Coronary artery (tissue), 2 donors: ENCODE results near the gene AKR1B15.

Experiments used
- DNase-seq: peaks from one replicate; pipeline ENCODE4 v3.0.0-alpha.2; 2017; ENCODE audit warnings: low spot score
- H3K27ac ChIP-seq, 2 donors: fragments of 200-600 bp; sonication (generic); one replicate each; pipeline ENCODE4 v1.5.1; 2016 to 2019
- H3K4me3 ChIP-seq: fragments of 200-600 bp; sonication (generic); 2 replicates; pipeline ENCODE4 v1.5.1; 2016; ENCODE audit warnings: mild to moderate bottlenecking, moderate library complexity
- CTCF ChIP-seq: fragments of 200-600 bp; sonication (generic); IDR thresholded peaks from one replicate; pipeline ENCODE4 v1.5.1; 2019; ENCODE audit warnings: antibody characterized with exemption

The AKR1B15 gene

GRCh38 chr7:134619627-134620331 lies 70.9 kb downstream of the AKR1B15 start:
- Histone ChIP-seq H3K4me3 (no peak overlapping the region), H3K27ac (no peak overlapping the region)
- no peak for TF ChIP-seq CTCF
- no peak for DNase-seq

GRCh38 chr7:134622303-134622995 lies 73.5 kb downstream of the AKR1B15 start:
- no peak for TF ChIP-seq CTCF
- no peak for DNase-seq
- H3K27ac ChIP-seq, result no peak overlapping the region
- H3K4me3 ChIP-seq, result no peak overlapping the region

- H3K27ac ChIP-seq, result no peak overlapping the region
- no peak for TF ChIP-seq CTCF
- H3K4me3 ChIP-seq, result no peak overlapping the region
- DNase-seq, result no peak
Measured at GRCh38 chr7:134623193-134623592, 74.3 kb downstream of the AKR1B15 start.

GRCh38 chr7:134625550-134625949 lies 76.6 kb downstream of the AKR1B15 start:
- H3K27ac ChIP-seq, result no peak overlapping the region
- no peak overlapping the region for H3K4me3 ChIP-seq
- no peak for TF ChIP-seq CTCF
- no peak for DNase-seq

GRCh38 chr7:134627109-134627774 lies 78.3 kb downstream of the AKR1B15 start:
- Histone ChIP-seq H3K27ac (no peak overlapping the region), H3K4me3 (no peak overlapping the region)
- DNase-seq, result no peak
- TF ChIP-seq CTCF, result no peak

DNA sequence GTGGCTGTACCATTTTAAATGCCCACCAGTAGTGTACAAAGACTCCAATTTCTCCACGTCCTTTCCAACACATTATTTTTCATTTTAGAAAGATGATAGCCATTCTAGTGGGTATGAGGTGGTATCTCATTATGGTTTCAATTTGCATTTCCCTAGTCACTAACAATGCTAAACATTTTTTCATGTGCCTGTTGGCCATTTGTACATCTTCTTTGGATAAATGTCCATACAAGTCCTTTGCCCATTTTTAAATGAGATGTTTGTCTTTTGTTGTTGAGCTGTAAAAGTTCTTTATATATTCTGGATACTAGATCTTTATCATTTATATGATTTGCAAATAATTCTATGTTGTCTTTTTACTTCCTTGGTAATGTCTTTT lies 78.9 kb downstream of the AKR1B15 start:
- no peak for DNase-seq
- no peak for TF ChIP-seq CTCF
- Histone ChIP-seq H3K4me3 (no peak overlapping the region), H3K27ac (no peak overlapping the region)

- no peak for DNase-seq
- H3K27ac ChIP-seq, result no peak overlapping the region
- H3K4me3 ChIP-seq, result no peak overlapping the region
- no peak for TF ChIP-seq CTCF
Measured at GRCh38 chr7:134629445-134629844, 80.5 kb downstream of the AKR1B15 start.
